Esophagus muscularis mucosa (tissue), 3 donors: ENCODE data around the gene DOK4.

ENCODE experiments used
- CTCF ChIP-seq, 3 experiments: fragments of 200-600 bp in 2 of 3; fragments of 450-650 bp in 1 of 3; sonication (generic) in 2 of 3; IDR thresholded peaks; one replicate each; pipeline ENCODE4 v1.5.1; 2017 to 2019; ENCODE audit warnings: antibody characterized with exemption in 3 of 3, mild to moderate bottlenecking in 2 of 3, moderate library complexity in 1 of 3
- POLR2A ChIP-seq: fragments of 450-650 bp; IDR thresholded peaks from one replicate; pipeline ENCODE4 v1.6.1; 2017; ENCODE audit warnings: antibody characterized with exemption, moderate library complexity, mild to moderate bottlenecking, low read depth

- TF ChIP-seq CTCF (IDR thresholded peaks at IDR 0.05) (no peak), POLR2A (no peak)
These were observed 47.4 kb upstream of the DOK4 start for GRCh38 chr16:57533431-57534336.
